HG03571 (cell line): ENCODE measurements around the gene GDF11.

Experiments
- ATAC-seq: cut with Tn5 transposase; IDR thresholded peaks from one replicate; pipeline ENCODE4 v1.9.1; 2021; ENCODE audit not compliant: unreplicated experiment

Gene GDF11

DNA sequence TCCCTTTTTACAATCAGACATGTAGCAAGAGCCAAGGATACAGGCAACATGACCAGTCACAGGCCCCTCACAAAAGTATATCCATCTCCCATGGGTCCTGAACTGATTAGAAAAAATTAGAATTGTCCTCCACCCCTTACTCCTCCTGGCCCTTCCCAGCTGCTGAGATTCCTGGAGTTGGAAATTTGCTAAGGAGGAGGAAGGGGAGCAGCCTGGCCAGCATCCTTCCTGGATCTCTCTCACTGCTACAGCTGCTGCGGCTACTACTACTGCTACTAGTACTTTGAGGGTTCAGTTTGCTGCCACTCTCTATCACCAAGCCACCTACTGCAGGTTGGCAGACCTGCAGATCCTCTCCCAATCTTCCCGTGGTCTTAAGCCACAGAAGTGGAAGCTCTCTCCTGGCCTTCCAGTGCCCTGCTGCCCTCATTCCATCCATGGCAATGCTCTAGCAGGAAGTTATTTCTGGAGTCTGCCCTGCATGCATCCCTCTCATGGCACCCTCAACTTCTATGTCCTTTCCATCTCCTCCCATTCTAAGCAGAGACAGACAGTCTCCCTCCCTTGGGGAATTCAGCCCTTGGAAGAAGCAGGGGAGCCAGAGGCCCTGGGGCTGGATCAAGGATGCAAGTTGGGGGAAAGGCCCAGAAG, 36.2 kb upstream of the GDF11 start:
- no peak for ATAC-seq

- no peak for ATAC-seq
Measured at GRCh38 chr12:55707219-55707671, 35.7 kb upstream of the GDF11 start.

- no peak for ATAC-seq
Measured at GRCh38 chr12:55707841-55708694, 34.9 kb upstream of the GDF11 start, which contains the start of gene ITGA7. Gene ITGA7 (minus strand): TSS chr12:55707904. CDS start chr12:55707682, 222 bp downstream.

DNA sequence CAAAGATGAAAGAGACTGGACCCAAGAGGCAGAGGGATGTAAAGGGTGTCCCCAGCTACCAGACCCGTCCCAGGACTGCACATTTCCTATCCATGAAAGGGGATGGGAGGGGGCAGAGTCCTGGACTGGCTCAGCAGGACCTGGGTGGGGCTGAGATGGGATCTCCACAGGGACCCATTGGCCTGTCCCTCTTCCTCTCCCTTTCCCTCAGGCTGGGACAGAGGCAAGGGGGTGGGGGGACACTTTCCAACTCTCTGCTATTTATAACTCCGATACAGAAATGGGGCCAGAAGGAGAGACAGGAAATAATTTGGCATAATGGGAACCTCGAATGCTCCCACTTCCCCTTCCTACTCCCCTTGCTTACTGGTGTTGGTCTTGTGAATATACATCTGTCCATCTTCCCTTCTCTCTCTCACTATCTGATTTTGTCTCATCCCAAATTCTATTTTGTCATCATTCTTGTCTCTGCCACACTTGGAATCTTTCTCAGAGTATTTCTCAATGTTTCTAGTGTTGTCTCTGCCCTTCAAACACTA, 34.2 kb upstream of the GDF11 start:
- no peak for ATAC-seq

DNA sequence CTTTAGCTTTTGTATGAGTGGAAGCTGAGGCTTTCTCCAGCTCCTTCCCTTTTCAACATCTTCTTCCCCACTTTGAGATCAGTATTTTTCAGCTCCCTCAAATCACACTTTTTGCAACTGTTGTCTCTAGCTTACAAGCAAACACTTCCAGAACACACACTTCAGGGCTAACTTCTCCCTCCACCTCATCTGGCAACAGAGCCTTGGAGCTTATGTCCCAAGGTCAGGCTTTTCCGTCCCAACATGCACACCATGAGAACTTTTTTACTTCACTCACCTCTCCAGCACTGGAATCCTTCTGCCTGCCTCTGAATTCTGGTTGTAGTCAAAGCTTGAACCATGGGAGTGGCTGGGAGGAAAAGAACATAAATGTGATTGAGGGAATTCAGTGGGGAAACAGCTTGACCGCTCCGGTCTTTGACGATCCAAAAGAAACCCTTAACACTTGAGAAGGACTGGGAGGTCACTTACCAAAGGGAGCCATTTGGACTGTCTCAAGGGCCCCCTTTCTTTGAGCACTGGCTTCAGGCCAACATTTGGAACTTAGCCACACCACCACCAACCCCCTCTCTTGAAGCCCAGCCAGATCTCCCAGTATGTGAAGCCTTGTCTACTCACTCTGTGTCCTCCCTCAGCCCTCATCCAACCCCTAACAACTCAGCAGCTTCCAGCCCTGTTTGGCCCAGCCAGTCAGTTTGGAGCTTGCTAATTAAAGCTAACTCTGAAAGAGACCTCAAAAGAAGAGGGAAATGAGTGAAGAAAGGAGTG, 31.0 kb upstream of the GDF11 start:
- no peak for ATAC-seq

GRCh38 chr12:55712700-55713415, 30.1 kb upstream of the GDF11 start:
- ATAC-seq = no peak

- ATAC-seq = no peak
Measured at GRCh38 chr12:55713721-55714120, 29.2 kb upstream of the GDF11 start.

- ATAC-seq = no peak
Measured at GRCh38 chr12:55715169-55715764, 27.7 kb upstream of the GDF11 start.

GRCh38 chr12:55715833-55716581, 26.9 kb upstream of the GDF11 start, which contains the start of gene BLOC1S1:
Gene BLOC1S1 (plus strand): TSS chr12:55716046. CDS start chr12:55716052, 6 bp downstream.
- peak; percentile 89 for ATAC-seq

DNA sequence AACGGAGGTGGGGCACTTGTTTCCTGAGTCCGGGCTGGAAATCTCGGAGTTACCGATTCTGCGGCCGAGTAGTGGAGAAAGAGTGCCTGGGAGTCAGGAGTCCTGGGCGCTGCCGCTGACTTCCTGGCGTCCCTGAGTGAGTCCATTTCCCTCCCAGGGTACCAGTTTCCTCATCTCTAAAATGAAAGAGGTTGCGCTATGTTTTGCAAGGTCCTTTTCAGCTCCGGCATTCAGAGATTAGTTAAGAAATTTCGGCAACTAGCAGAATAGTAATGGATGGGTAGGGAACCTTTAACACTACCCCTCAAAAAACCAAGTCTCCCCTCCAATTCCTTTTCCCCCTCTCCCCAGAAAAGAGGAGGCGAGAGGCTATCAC, 26.4 kb upstream of the GDF11 start:
- peak; percentile 33 for ATAC-seq

DNA sequence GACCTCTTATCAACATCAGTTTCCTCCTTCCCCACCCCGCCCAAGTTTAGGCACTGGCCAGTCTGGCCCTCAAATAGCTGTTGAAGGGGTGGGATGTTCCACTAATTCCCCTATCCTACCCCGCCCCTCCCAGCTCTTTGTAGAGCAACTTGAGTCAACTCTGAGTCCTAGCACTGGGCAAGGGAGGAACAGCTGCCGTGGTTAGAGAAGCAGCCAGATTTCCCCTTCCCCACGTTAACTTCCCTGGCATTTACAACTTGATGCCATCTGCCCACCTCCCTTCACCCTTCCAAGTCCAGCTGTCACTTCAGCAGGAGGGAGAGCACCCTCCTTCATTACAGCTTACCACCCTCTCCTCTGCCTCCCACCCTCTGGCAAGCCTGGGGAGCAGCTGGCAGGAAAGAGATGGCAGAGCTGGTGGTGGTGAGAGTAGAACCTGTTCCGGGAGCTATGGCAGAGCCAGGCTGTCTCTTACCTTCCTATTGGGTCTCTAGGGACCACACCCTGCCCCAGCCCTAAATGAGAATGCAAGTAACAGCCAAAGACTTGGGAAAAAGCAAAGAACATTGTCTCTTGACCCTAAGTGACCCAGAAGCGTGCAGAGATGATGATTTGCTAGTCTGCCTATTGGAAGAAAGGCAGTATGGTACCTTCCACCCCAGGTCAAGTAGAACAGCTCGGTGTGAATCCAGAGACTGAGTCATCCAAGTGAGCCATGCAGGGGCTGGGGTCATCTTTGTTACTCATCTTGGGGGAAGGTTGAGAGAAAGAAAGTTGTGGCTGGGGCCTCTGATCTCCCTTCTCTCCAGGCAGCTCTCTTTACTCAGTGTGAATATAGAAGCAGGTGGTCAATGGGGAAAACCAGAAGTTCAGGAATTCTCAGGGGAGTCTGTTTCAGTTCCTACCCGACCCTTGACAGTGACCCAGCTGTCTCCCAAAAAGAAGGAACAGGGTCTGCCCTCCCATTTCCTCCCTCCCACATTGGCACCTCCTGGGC, 25.6 kb upstream of the GDF11 start:
- no peak for ATAC-seq

DNA sequence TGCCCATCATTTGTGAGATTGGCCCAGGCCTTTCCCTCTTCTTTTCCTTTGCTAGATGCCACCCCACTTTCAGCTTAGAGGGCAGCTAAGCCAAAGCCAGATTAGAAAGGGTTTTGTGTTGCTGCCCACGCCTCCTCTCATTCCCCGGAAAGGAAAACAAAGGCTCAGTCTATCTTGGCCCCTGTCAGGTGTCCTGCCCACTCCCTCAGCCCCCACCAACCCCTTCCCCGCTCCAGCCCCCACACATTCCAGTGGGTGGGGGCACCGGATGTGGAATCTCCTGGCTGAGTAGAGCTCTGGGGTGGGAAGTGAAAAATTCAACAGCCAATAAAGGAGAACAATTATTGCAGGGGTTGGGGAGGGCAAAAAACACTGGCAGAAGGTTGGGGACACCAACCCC, 24.9 kb upstream of the GDF11 start:
- ATAC-seq = no peak

GRCh38 chr12:55718624-55719275, 24.2 kb upstream of the GDF11 start:
- ATAC-seq = no peak

- no peak for ATAC-seq
Measured at GRCh38 chr12:55719371-55719770, 23.6 kb upstream of the GDF11 start.

DNA sequence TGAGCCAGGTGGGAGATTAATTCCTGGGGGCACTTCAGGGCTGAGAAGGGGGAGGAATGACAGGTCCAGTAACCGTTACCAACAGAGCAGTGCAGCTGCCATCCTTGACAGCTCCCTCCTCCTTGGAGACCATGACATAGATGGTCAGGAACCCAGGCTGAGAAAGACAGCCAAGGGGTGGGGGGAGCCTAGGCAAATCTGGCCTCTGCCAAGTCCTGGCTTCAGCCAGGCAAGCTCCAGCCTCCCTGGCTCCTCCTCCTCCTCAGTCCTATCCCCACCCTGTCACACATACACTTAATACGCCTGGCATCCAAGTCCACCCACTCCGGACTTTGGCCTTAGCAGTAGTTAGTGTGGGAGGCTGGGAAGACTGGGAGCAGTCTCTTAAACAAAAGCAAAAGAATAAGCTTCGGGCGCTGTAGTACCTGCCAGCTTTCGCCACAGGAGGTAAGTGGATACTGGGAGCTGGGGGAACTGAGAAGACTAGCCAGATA, 22.8 kb upstream of the GDF11 start, which contains the start of gene RDH5:
Gene RDH5, plus strand, starts transcription at position 323 of the 494 bp plus-strand sequence. CDS start 792 bp downstream, outside the sequence.
- no peak for ATAC-seq

GRCh38 chr12:55720894-55721444, 22.0 kb upstream of the GDF11 start:
- ATAC-seq = no peak

DNA sequence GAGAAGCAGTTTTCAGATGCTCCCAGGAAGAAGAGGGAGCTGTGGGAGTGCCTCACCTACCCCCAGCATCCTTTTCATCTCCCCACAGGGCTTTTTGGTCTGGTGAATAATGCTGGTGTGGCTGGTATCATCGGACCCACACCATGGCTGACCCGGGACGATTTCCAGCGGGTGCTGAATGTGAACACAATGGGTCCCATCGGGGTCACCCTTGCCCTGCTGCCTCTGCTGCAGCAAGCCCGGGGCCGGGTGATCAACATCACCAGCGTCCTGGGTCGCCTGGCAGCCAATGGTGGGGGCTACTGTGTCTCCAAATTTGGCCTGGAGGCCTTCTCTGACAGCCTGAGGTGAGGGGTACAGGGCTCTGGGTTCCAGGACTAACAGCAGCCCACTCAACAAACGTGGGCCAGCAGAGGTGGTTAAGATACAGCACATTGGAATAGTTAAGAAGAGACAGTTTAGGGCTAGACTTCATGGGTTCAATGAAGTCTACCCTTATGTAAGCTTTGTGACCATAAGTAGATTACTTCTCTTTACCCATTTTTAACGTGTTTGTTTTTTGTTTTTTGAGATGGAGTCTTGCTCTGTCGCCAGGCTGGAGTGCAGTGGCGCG, 21.2 kb upstream of the GDF11 start:
- ATAC-seq = no peak
